OCI-LY7 (cell line): ENCODE results near the gene TTC7B.

Experiments used
- EZH2phosphoT487 ChIP-seq: fragments of 200-600 bp; sonication (generic); IDR thresholded peaks from 2 replicates; pipeline ENCODE4 v1.6.1; 2018; ENCODE audit warnings: low read depth, borderline replicate concordance, mild to moderate bottlenecking, mixed run types, antibody characterized with exemption, low read length, moderate library complexity, mixed read lengths
- TF ChIP-seq, protein P1 (sequence below): fragments of 200-600 bp; sonication (generic); conservative IDR thresholded peaks from 2 replicates; pipeline ENCODE4 v1.5.1; 2014; ENCODE audit warnings: mild to moderate bottlenecking, antibody characterized with exemption, low read length, moderate library complexity, mixed read lengths

DNA sequence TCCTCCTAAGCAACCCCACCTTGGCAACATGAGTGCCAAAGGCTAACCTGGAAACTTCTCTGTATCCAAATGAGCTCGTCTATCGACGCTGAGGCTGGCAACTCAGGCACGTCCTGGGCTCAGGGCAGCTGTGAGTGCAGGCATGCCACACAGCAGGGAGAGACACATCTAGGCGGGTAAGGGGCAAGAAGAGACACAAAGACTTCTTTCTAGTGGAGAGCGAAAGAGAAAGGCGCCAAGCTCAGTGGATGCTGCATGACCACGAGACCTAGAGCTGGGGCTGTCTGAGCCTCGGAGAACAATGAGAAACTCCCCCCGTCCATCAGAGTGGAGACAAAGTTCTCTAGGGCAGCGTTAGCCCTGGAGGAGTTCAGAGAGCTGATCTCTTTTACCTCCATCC, 249.0 kb downstream of the TTC7B start:
- TF ChIP-seq, protein P1, sequence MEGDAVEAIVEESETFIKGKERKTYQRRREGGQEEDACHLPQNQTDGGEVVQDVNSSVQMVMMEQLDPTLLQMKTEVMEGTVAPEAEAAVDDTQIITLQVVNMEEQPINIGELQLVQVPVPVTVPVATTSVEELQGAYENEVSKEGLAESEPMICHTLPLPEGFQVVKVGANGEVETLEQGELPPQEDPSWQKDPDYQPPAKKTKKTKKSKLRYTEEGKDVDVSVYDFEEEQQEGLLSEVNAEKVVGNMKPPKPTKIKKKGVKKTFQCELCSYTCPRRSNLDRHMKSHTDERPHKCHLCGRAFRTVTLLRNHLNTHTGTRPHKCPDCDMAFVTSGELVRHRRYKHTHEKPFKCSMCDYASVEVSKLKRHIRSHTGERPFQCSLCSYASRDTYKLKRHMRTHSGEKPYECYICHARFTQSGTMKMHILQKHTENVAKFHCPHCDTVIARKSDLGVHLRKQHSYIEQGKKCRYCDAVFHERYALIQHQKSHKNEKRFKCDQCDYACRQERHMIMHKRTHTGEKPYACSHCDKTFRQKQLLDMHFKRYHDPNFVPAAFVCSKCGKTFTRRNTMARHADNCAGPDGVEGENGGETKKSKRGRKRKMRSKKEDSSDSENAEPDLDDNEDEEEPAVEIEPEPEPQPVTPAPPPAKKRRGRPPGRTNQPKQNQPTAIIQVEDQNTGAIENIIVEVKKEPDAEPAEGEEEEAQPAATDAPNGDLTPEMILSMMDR: no peak
- TF ChIP-seq EZH2phosphoT487: no peak
